Panc1 (cell line): ENCODE data around the gene SSC5D. TPM values are rescaled to one million over a fixed set of nuclear protein-coding genes. Genes with fewer than 3 reads are reported as not detected.
A peak's percentile ranks its signal among the peaks of the same experiment; 100 is the strongest.

Experiments
- ATAC-seq: fragments of 200-7000 bp; cut with Tn5 transposase; 2 replicates; pipeline ENCODE4 v1.9.1; 2020; ENCODE audit warnings: mild to moderate bottlenecking, moderate library complexity
- BruUV-seq: library from RNA; stranded (reverse); fragments of 400-500 nt; replicated peaks from 2 replicates; lab custom pipeline; 2021; lab: Mats Ljungman, UMichigan
- CTCF ChIA-PET: fragments of 300-600 bp; sonication (Branson Sonifier 250); formaldehyde crosslinking; loops from one replicate; lab custom pipeline; 2022; ENCODE audit warnings: antibody characterized with exemption; lab: Charles Lee
- POLR2A ChIA-PET: fragments of 300-600 bp; sonication (Branson Sonifier 250); formaldehyde crosslinking; loops from one replicate; lab custom pipeline; 2022; ENCODE audit warnings: antibody characterized with exemption; lab: Charles Lee
- DNase-seq: peaks from one replicate; pipeline ENCODE4 v3.0.0-alpha.2; 2010; ENCODE audit warnings: low read depth, low spot score
- H3K27ac ChIP-seq: 2 replicates; pipeline ENCODE4 v1.5.1; 2011; ENCODE audit warnings: mild to moderate bottlenecking, low read length, inconsistent platforms
- H3K27me3 ChIP-seq: fragments of 200-500 bp; sonication (Bioruptor generic); 2 replicates; pipeline ENCODE4 v1.6.0; 2014; ENCODE audit warnings: low read length, inconsistent platforms; ENCODE audit not compliant: control insufficient read depth, insufficient read depth
- H3K36me3 ChIP-seq: fragments of 200-500 bp; sonication (Bioruptor generic); 2 replicates; pipeline ENCODE4 v1.5.1; 2014; ENCODE audit warnings: inconsistent platforms, mild to moderate bottlenecking, low read length, moderate library complexity; ENCODE audit not compliant: control insufficient read depth, insufficient read depth
- H3K4me1 ChIP-seq: 2 replicates; pipeline ENCODE4 v1.5.1; 2011; ENCODE audit warnings: inconsistent platforms, mild to moderate bottlenecking, low read length, moderate library complexity; ENCODE audit not compliant: control insufficient read depth, insufficient read depth
- H3K4me3 ChIP-seq, 2 experiments: 2 replicates each; pipeline ENCODE4 v1.5.1; 2011 to 2012; ENCODE audit warnings: low read depth in 2 of 2, low read length in 2 of 2, mild to moderate bottlenecking in 2 of 2, inconsistent platforms in 1 of 2, moderate library complexity in 1 of 2
- H3K9me3 ChIP-seq: fragments of 200-500 bp; sonication (Bioruptor generic); 2 replicates; pipeline ENCODE4 v1.5.1; 2014; ENCODE audit warnings: low read depth, mild to moderate bottlenecking, inconsistent platforms, low read length, moderate library complexity; ENCODE audit not compliant: control insufficient read depth, insufficient read depth
- CTCF ChIP-seq: fragments of 450-650 bp; IDR thresholded peaks from 2 replicates; pipeline ENCODE4 v1.5.1; 2017; ENCODE audit warnings: mild to moderate bottlenecking
- POLR2AphosphoS5 ChIP-seq: IDR thresholded peaks from 2 replicates; pipeline ENCODE4 v1.6.1; 2012; ENCODE audit warnings: mild to moderate bottlenecking, low read depth, low read length, moderate library complexity
- REST ChIP-seq, 2 experiments: IDR thresholded peaks; 2 replicates each; pipeline ENCODE4 v1.6.1; 2011 to 2012; ENCODE audit warnings: low read depth in 2 of 2, control low read depth in 1 of 2, low read length in 1 of 2, mild to moderate bottlenecking in 1 of 2, moderate library complexity in 1 of 2; ENCODE audit not compliant: insufficient read depth in 1 of 2
- SIN3A ChIP-seq: IDR thresholded peaks from 2 replicates; pipeline ENCODE4 v1.6.1; 2012; ENCODE audit warnings: low read depth, mild to moderate bottlenecking, low read length, moderate library complexity, borderline replicate concordance; ENCODE audit not compliant: insufficient read depth
- TCF7L2 ChIP-seq: IDR thresholded peaks from 2 replicates; pipeline ENCODE4 v1.6.1; 2011; ENCODE audit warnings: mild to moderate bottlenecking, low read depth, low read length, inconsistent platforms
- in situ Hi-C: cut with HindIII; loops from 2 replicates; pipeline ENCODE4 v1.10.0; 2016; ENCODE audit warnings: low sequenced_read_pairs, low pct_unique_long_range_greater_than_20kb
- intact Hi-C: fragments of 100-400 bp; cut with micrococcal nuclease; formaldehyde crosslinking; loops from one replicate; pipeline ENCODE4 v1.10.0; 2022; ENCODE audit not compliant: unreplicated experiment
- total RNA-seq: library from RNA; stranded (reverse); gene quantifications from one replicate; pipeline ENCODE4 v1.2.1, GENCODE V29; 2021; ENCODE audit not compliant: unreplicated experiment

Gene SSC5D
- total RNA-seq, 1 experiment from 2014 or later, result 13.0 TPM

GRCh38 chr19:55486043-55486970 is 1.9 kb upstream of the SSC5D start:
- ChIA-PET CTCF (interaction anchor here (0.6 to 2.0 kb wide), 5 partner anchors 18 to 233 kb away, joined by 3 to 7 read pairs (median 4); no protein-coding TSS in a partner anchor), POLR2A (interaction anchor here (0.5 to 0.7 kb wide), 2 partner anchors 88 to 113 kb away, joined by 3 to 8 read pairs; partner anchors contain the start of gene FIZ1)
- Histone ChIP-seq H3K36me3 (peaks cover 3% of the 10 kb centered on the region; the same call in 1 of the 2 replicates), H3K4me3 (peak overlapping the region; percentile 67 to 78), H3K4me1 (peaks cover 57% of the 10 kb centered on the region), H3K9me3 (no peaks in the 10 kb centered on the region), H3K27me3 (no peaks in the 10 kb centered on the region), H3K27ac (peak overlapping the region; percentile 94)
- BruUV-seq, result no TSS peak
- intact Hi-C loops (no loop called here), in situ Hi-C loops (no loop called here)
- peak; percentile 39 for ATAC-seq
- no peak for DNase-seq
- TF ChIP-seq TCF7L2 (no peak), SIN3A (no peak), CTCF (no peak; the same call in 1 of the 2 replicates), POLR2AphosphoS5 (no peak), REST (IDR thresholded peaks at IDR 0.05; ENCODE audit: insufficient read depth in 1 of 2, low read depth in 2 of 2, low read length in 1 of 2) (no peak)

- Histone ChIP-seq H3K4me3 (peak overlapping the region; percentile 51 to 67), H3K27ac (peak overlapping the region; percentile 94), H3K27me3 (no peaks in the 10 kb centered on the region), H3K36me3 (peaks cover 3% of the 10 kb centered on the region; the same call in 1 of the 2 replicates), H3K9me3 (no peaks in the 10 kb centered on the region), H3K4me1 (peaks cover 67% of the 10 kb centered on the region)
- in situ Hi-C loops (no loop called here), intact Hi-C loops (no loop called here)
- no peak for TF ChIP-seq CTCF
- TF ChIP-seq POLR2AphosphoS5, result peak; percentile 44
- no peak for TF ChIP-seq SIN3A
- no peak for TF ChIP-seq TCF7L2
- TF ChIP-seq REST (IDR thresholded peaks at IDR 0.05; ENCODE audit: insufficient read depth in 1 of 2, low read depth in 2 of 2, low read length in 1 of 2), result no peak
- CTCF ChIA-PET, result interaction anchor here (0.6 to 2.0 kb wide), 4 partner anchors 17 to 43 kb away, joined by 3 to 7 read pairs (median 4); no protein-coding TSS in a partner anchor
- DNase-seq (no peak), ATAC-seq (peak; percentile 54)
- TSS peak; percentile 92 for BruUV-seq
- POLR2A ChIA-PET, result interaction anchor here (0.5 kb wide), 1 partner anchor 87 kb away, joined by 8 read pairs; no protein-coding TSS in a partner anchor
Measured at GRCh38 chr19:55486971-55487923, 989 bp upstream of the SSC5D start.
